ENCODE measurements around the gene SHBG. TPM values are rescaled to one million over a fixed set of nuclear protein-coding genes. Genes with fewer than 3 reads are reported as not detected.

SHBG gene
- total and polyA plus RNA-seq, 10 of the 15 experiments (the other 5 are each of a cell fraction or from before 2014, with no cell fraction given) = not detected

GRCh38 chr17:7627250-7628121, 2.4 kb upstream of the SHBG start, which contains the start of gene SAT2 (continued):
- TF ChIP-seq RUNX3 (IDR thresholded peaks at IDR 0.05; ENCODE audit: low read length) (peak; percentile 88), HDAC6 (IDR thresholded peaks at IDR 0.05; ENCODE audit: unreplicated experiment) (no peak), ZNF24 (IDR thresholded peaks at IDR 0.05) (no peak), HCFC1 (IDR thresholded peaks at IDR 0.05; ENCODE audit: low read length) (no peak), BACH1 (IDR thresholded peaks at IDR 0.05; ENCODE audit: borderline replicate concordance) (0 out of 2 replicates have a peak, but pooled peaks have one; percentile 56), SIX5 (IDR thresholded peaks at IDR 0.05; ENCODE audit: low read depth, low read length, severe bottlenecking) (no peak), RELA (IDR thresholded peaks at IDR 0.05; ENCODE audit: borderline replicate concordance, partially characterized antibody) (no peak), ETV6 (conservative IDR thresholded peaks at IDR 0.05 in 1 of 2, IDR thresholded peaks at IDR 0.05 in 1 of 2; ENCODE audit: borderline replicate concordance in 1 of 2, low read depth in 1 of 2) (no peak), FOXK2 (IDR thresholded peaks at IDR 0.05) (no peak), RBBP5 (conservative IDR thresholded peaks at IDR 0.05) (no peak), CREM (IDR thresholded peaks at IDR 0.05; ENCODE audit: low read depth) (peak; percentile 39; the same call in 1 of the 2 replicates), MXI1 (IDR thresholded peaks at IDR 0.05; ENCODE audit: low read depth, low read length) (0 out of 2 replicates have a peak, but pooled peaks have one; percentile 28), PBX3 (IDR thresholded peaks at IDR 0.05; ENCODE audit: insufficient replicate concordance, low read depth, low read length) (peak; percentile 66), CREB1 (IDR thresholded peaks at IDR 0.05; ENCODE audit: low read depth) (peak; percentile 57; the same call in 1 of the 2 replicates), STAT1 (conservative IDR thresholded peaks at IDR 0.05) (no peak), GABPA (IDR thresholded peaks at IDR 0.05; ENCODE audit: low read depth) (no peak), NRF1 (conservative IDR thresholded peaks at IDR 0.05; ENCODE audit: low read depth, low read length) (no peak), ZNF274 (IDR thresholded peaks at IDR 0.05; ENCODE audit: insufficient read depth, insufficient read length) (no peak), CBFB (IDR thresholded peaks at IDR 0.05; ENCODE audit: low read depth) (peak; percentile 57; the same call in 1 of the 2 replicates), BMI1 (IDR thresholded peaks at IDR 0.05; ENCODE audit: borderline replicate concordance) (no peak), MYB (IDR thresholded peaks at IDR 0.05; ENCODE audit: borderline replicate concordance, low read depth, low read length) (no peak), SREBF2 (IDR thresholded peaks at IDR 0.05; ENCODE audit: low read length) (no peak), MLLT1 (IDR thresholded peaks at IDR 0.05) (no peak), TCF3 (IDR thresholded peaks at IDR 0.05; ENCODE audit: borderline replicate concordance, insufficient read depth, low read depth, low read length) (peak; percentile 91), RB1 (IDR thresholded peaks at IDR 0.05; ENCODE audit: borderline replicate concordance) (no peak), MEF2B (IDR thresholded peaks at IDR 0.05; ENCODE audit: partially characterized antibody, poor library complexity, severe bottlenecking) (no peak), ZNF622 (IDR thresholded peaks at IDR 0.05) (no peak)
- TF ChIP-seq, protein P1, sequence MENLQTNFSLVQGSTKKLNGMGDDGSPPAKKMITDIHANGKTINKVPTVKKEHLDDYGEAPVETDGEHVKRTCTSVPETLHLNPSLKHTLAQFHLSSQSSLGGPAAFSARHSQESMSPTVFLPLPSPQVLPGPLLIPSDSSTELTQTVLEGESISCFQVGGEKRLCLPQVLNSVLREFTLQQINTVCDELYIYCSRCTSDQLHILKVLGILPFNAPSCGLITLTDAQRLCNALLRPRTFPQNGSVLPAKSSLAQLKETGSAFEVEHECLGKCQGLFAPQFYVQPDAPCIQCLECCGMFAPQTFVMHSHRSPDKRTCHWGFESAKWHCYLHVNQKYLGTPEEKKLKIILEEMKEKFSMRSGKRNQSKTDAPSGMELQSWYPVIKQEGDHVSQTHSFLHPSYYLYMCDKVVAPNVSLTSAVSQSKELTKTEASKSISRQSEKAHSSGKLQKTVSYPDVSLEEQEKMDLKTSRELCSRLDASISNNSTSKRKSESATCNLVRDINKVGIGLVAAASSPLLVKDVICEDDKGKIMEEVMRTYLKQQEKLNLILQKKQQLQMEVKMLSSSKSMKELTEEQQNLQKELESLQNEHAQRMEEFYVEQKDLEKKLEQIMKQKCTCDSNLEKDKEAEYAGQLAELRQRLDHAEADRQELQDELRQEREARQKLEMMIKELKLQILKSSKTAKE (IDR thresholded peaks at IDR 0.05; ENCODE audit: low read depth, poor library complexity, severe bottlenecking) = no peak
